ENCODE results near the gene CCDC92B.

- TF ChIP-seq POLR2A (IDR thresholded peaks at IDR 0.05; ENCODE audit: low read length), result no peak
- no peak for TF ChIP-seq GATA1 (IDR thresholded peaks at IDR 0.05; ENCODE audit: low read depth, low read length)
Measured at GRCh38 chr17:2780256-2780655, 30.8 kb upstream of the CCDC92B start.

All from erythroblast (primary cell).